Type B pancreatic cell (in vitro differentiated cells): ENCODE data around the gene DUOX2. TPM values are rescaled to one million over a fixed set of nuclear protein-coding genes. Genes with fewer than 3 reads are reported as not detected.
A peak's percentile ranks its signal among the peaks of the same experiment; 100 is the strongest.

Experiments
- DNase-seq: peaks from one replicate; pipeline ENCODE4 v3.0.0; 2021; ENCODE audit warnings: mixed read lengths; ENCODE audit not compliant: unreplicated experiment; ENCODE audit errors: extremely low spot score
- H3K27ac Mint-ChIP-seq: 2 replicates; pipeline ENCODE4 v1.8.0; 2021; ENCODE audit warnings: mild to moderate bottlenecking, mixed read lengths
- H3K27me3 Mint-ChIP-seq: 2 replicates; pipeline ENCODE4 v1.8.0; 2021; ENCODE audit warnings: mixed read lengths
- H3K36me3 Mint-ChIP-seq: 2 replicates; pipeline ENCODE4 v1.8.0; 2021; ENCODE audit warnings: mixed read lengths
- H3K4me1 Mint-ChIP-seq: one replicate; pipeline ENCODE4 v1.8.0; 2021; ENCODE audit warnings: mixed read lengths; ENCODE audit not compliant: unreplicated experiment
- H3K4me3 Mint-ChIP-seq: 2 replicates; pipeline ENCODE4 v1.8.0; 2021; ENCODE audit warnings: mild to moderate bottlenecking, mixed read lengths
- H3K9me3 Mint-ChIP-seq: 2 replicates; pipeline ENCODE4 v1.8.0; 2021; ENCODE audit warnings: mixed read lengths
- CTCF ChIP-seq: fragments of 200-600 bp; sonication (generic); conservative IDR thresholded peaks from 2 replicates; pipeline ENCODE4 v1.5.0; 2021; ENCODE audit warnings: antibody characterized with exemption, mild to moderate bottlenecking
- total RNA-seq: library from RNA; stranded (reverse); gene quantifications from 2 replicates; pipeline ENCODE4 v1.2.1, GENCODE V29; 2021; ENCODE audit warnings: low replicate concordance

The DUOX2 gene
- total RNA-seq, 1 donor from 2014 or later = 3.1 TPM

GRCh38 chr15:45156744-45157455, 42.9 kb upstream of the DUOX2 start:
- Mint-ChIP-seq H3K27ac (peak overlapping the region; percentile 59), H3K36me3 (no peaks in the 10 kb centered on the region), H3K4me3 (no peak overlapping the region), H3K27me3 (no peaks in the 10 kb centered on the region), H3K9me3 (peaks cover 4% of the 10 kb centered on the region), H3K4me1 (peaks cover 13% of the 10 kb centered on the region)
- TF ChIP-seq CTCF = no peak
- DNase-seq = no peak

- no peak for DNase-seq
- H3K9me3 Mint-ChIP-seq = peaks cover 4% of the 10 kb centered on the region
- no peaks in the 10 kb centered on the region for H3K36me3 Mint-ChIP-seq
- H3K27me3 Mint-ChIP-seq = no peaks in the 10 kb centered on the region
- no peak for TF ChIP-seq CTCF
- H3K27ac Mint-ChIP-seq = no peak overlapping the region
- H3K4me3 Mint-ChIP-seq = no peak overlapping the region
- peaks cover 13% of the 10 kb centered on the region for H3K4me1 Mint-ChIP-seq
Observed at GRCh38 chr15:45155739-45156138, 41.8 kb upstream of the DUOX2 start.

- TF ChIP-seq CTCF = no peak
- Mint-ChIP-seq H3K27ac (no peak overlapping the region), H3K9me3 (no peaks in the 10 kb centered on the region)
Observed at GRCh38 chr15:45151998-45152828, 38.2 kb upstream of the DUOX2 start.

GRCh38 chr15:45150997-45151396, 37.0 kb upstream of the DUOX2 start:
- Mint-ChIP-seq H3K27ac (no peak overlapping the region), H3K4me1 (peaks cover 7% of the 10 kb centered on the region), H3K27me3 (no peaks in the 10 kb centered on the region), H3K4me3 (no peak overlapping the region), H3K9me3 (no peaks in the 10 kb centered on the region), H3K36me3 (no peaks in the 10 kb centered on the region)
- no peak for TF ChIP-seq CTCF
- DNase-seq = no peak

More at GRCh38 chr15:45151998-45152828, 38.2 kb upstream of the DUOX2 start:
- Mint-ChIP-seq H3K36me3 (no peaks in the 10 kb centered on the region), H3K27me3 (no peaks in the 10 kb centered on the region), H3K4me1 (peaks cover 10% of the 10 kb centered on the region), H3K4me3 (no peak overlapping the region)
- DNase-seq = no peak

- no peaks in the 10 kb centered on the region for H3K27me3 Mint-ChIP-seq
- H3K4me1 Mint-ChIP-seq = peaks cover 10% of the 10 kb centered on the region
- no peak for DNase-seq
Observed at GRCh38 chr15:45150481-45150880, 36.5 kb upstream of the DUOX2 start.

More at GRCh38 chr15:45150481-45150880, 36.5 kb upstream of the DUOX2 start:
- no peak for TF ChIP-seq CTCF
- Mint-ChIP-seq H3K4me3 (no peak overlapping the region), H3K9me3 (no peaks in the 10 kb centered on the region), H3K27ac (no peak overlapping the region), H3K36me3 (no peaks in the 10 kb centered on the region)
